Measurements from ENCODE around the gene NBL1. TPM values are rescaled to one million over a fixed set of nuclear protein-coding genes. Genes with fewer than 3 reads are reported as not detected.

The NBL1 gene
- total RNA-seq, 1 donor from 2014 or later, result 53.0 TPM

DNA sequence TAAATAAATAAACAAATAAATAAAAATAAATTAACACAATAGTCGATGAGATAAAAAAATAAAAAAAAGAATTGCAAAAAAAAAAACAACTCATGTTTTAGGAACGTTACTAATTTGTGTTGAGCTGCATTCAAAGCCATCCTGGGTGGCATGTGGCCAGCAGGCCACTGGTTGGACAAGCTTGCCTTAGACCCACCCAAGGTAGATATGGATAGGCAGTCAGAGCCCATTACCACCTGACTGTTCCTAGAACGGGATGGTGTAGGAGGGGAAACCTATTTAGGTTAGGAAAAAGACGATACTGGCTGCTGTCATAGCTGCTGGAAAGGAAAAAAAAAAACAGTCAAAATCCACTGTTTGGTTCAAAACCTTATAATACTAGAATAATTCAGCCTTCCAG lies 61.4 kb downstream of the NBL1 start:
- no peak for DNase-seq (ENCODE audit: low spot score)
- Mint-ChIP-seq H3K9me3 (no peaks in the 10 kb centered on the region), H3K27ac (no peak overlapping the region), H3K36me3 (ENCODE audit: low read depth) (peaks cover 2% of the 10 kb centered on the region), H3K27me3 (ENCODE audit: insufficient read depth) (no peaks in the 10 kb centered on the region), H3K4me3 (no peak overlapping the region), H3K4me1 (ENCODE audit: low read depth) (peaks cover 5% of the 10 kb centered on the region)
- intact Hi-C loops (cut with micrococcal nuclease), result no loop called here

DNA sequence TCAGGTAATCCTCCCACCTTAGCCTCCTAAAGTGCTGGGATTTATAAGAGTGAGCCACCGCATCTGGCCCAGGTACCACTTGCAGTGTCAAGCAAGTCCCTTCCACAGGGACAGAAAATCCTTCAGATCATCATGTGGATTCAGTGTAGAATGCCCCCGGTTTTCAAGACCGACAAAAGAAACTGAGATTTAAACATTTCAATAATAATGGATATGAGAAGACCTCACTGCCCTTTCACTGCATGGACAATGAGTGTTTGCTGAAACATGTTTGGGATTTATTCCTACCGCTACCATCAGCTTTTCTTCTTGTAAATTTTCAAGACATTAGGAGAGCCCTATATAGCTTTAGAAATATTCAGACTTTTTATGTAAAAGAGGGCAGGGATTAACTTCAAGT lies 62.0 kb downstream of the NBL1 start:
- intact Hi-C loops (cut with micrococcal nuclease), result no loop called here
- H3K4me1 Mint-ChIP-seq (ENCODE audit: low read depth), result peaks cover 11% of the 10 kb centered on the region
- peaks cover 4% of the 10 kb centered on the region for H3K36me3 Mint-ChIP-seq (ENCODE audit: low read depth)
- H3K4me3 Mint-ChIP-seq, result no peak overlapping the region
- no peaks in the 10 kb centered on the region for H3K9me3 Mint-ChIP-seq
- H3K27me3 Mint-ChIP-seq (ENCODE audit: insufficient read depth), result no peaks in the 10 kb centered on the region
- DNase-seq (ENCODE audit: low spot score), result no peak
- no peak overlapping the region for H3K27ac Mint-ChIP-seq

Other genes starting within 250 kb of the NBL1 start
- 317 and 323 TPM in 2 replicates for gene CAPZB, start 158.8 kb upstream of the NBL1 start, total RNA-seq
- not detected in 2 replicates for gene HTR6, start 20.6 kb downstream of the NBL1 start, total RNA-seq
- gene TMCO4, start 155.6 kb downstream of the NBL1 start, total RNA-seq, result 14.0 and 15.1 TPM in 2 replicates
- not detected in 2 replicates for gene RNF186, start 171.0 kb downstream of the NBL1 start, total RNA-seq
- 10.2 and 16.1 TPM in 2 replicates for gene OTUD3, start 238.1 kb downstream of the NBL1 start, total RNA-seq